ENCODE results near the gene SMARCB1. TPM values are rescaled to one million over a fixed set of nuclear protein-coding genes. Genes with fewer than 3 reads are reported as not detected.

SMARCB1 gene
- 26.6 and 33.3 TPM in 2 replicates for total RNA-seq

GRCh38 chr22:23786752-23787599, at the start of gene SMARCB1:
Gene SMARCB1, plus strand, starts transcription at chr22:23786966. Its CDS starts 204 bp downstream, at chr22:23787170.

GRCh38 chr22:23750714-23751440, 35.9 kb upstream of the SMARCB1 start, which contains the start of gene ZNF70:
Gene ZNF70, minus strand, starts transcription at chr22:23751112. Its CDS starts 5,972 bp downstream, at chr22:23745140.

GRCh38 chr22:23754220-23754919, 32.4 kb upstream of the SMARCB1 start, which contains the start of gene VPREB3:
Gene VPREB3, minus strand, starts transcription at chr22:23754425. Its CDS starts 62 bp downstream, at chr22:23754363.

DNA sequence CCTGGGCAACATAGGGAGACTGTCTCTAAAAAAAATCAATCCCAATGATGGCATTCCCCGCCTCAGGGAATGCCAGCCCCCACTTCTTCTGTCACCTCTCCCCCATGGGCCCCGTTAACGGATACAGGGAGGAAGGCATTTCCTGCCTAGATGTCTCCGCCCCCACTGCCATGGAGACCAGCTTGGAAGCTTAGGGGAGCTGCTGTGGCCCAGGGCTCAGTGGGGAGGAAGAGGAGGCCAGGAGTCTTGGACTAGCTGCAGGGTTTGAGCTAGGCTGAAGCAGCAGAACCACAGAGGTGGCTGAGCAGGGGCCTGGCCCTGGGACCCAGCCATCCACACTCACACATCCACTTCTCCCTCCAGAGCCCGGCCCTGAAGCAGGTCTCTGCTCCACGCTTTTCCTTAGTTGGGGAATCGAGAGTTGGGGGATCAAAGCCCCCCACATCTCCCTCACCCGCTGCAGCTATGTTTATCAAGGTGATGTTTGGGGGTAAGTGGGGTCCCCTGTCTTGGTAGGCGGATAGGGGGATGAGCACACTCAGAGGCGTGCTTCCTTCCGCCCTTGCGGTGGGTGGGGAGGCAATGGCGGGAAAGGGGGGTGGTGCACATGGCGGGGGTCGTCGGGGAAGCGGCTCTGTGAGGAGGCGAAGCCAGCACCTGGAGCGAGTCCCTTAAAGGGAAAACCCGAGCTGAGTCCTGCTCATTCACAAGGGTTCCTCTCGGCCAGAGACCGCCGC, 23.8 kb upstream of the SMARCB1 start, which contains the start of gene C22orf15:
Gene C22orf15, plus strand, starts transcription at position 149 of the 737 bp plus-strand sequence. Its CDS starts 317 bp downstream, at position 466.

GRCh38 chr22:23767673-23768548, 18.9 kb upstream of the SMARCB1 start, which contains the start of gene CHCHD10:
Gene CHCHD10, minus strand, starts transcription at chr22:23767972. Its CDS starts 98 bp downstream, at chr22:23767874.

GRCh38 chr22:23772649-23773473, 13.9 kb upstream of the SMARCB1 start, which contains the start of gene MMP11:
Gene MMP11, plus strand, starts transcription at chr22:23772849. Its CDS starts 22 bp downstream, at chr22:23772871.

DNA sequence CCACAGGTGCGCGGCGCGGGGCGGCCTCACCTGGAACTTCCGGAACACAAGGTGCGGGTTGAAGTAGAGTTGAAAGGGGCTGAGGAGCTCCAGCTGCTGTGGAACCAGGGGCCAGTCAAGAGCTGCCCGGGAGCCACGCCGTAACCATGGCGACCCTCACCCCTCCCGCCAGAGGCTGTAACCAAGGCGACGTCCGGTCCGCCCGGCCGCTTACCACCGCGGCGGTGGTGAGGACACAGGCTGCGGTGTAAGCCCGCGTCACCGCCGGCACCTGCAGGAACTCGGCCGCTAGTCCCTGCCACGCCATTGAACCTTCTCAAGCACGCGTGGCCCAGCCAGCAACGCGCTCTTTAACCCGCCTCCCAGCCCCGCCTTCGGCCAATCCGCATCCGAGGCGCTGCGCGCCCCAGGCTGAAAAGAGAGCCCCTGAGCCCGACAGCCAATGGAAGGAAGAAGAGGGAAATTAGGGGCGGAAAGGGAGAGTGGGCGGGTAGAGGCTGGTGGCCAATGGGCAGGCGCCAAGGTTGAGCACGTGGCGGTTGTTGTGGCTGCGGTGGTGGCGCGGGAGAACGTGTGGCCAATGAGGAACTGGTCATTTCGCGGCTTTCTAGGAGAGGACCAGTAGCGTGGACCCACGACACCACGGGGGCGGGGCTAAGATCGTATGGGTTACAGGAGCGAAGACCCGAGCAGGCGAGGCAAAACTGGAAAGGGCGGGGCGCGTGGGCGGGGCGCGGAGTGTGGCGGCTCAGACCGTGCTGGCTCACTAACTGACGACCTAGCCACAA, 52.1 kb downstream of the SMARCB1 start, which contains the start of gene DERL3:
Gene DERL3, minus strand, starts transcription at position 326 of the 788 bp plus-strand sequence. Its CDS starts 19 bp downstream, at position 307.

DNA sequence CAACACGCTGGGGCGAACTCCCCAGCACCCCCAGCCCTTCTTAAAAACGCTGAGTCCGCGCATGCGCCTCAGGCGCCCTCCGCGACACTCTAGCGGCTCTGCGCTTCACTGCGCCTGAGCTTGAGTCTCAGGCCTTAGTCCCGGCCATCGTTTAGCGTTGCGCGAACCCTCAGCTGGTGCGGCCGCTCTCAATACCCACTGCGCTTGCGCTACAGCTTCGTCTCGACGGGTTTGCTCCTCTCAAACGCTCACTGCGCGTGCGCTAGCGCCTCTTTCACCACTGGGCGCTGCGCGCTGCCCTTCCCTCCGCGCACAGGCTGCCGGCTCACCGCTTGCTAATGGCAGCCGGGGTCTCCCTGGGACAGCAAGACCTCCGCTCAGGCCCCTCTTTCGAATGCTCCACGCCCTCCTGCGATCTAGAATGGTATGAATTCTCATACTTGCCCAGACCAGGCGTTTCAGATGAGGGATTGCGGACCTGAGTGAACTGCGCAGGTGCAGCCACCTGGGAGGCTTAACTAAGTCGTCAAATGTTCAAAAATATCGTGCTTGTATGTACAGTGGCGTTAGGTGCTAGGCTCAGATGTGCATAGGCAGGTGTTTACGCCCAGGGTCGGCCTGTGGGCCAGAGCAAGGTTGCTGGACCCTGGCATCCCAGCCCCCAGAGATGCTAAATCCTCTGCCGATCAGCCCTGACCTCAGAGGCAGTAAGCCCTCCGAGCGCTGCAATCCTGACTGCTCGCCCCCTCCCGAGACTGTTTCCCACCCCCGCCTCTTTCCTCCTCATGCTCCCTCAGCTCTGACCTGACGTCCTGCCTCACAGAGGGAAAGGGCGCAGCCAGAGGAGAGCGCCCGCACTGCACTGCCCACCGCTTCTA, 71.1 kb downstream of the SMARCB1 start, which contains the start of gene SLC2A11:
Gene SLC2A11, plus strand, starts transcription at position 270 of the 878 bp plus-strand sequence. Its CDS starts 125 bp downstream, at position 395.

Other genes starting within 250 kb of the SMARCB1 start
- not detected in 2 replicates for gene IGLL1, start 206.7 kb upstream of the SMARCB1 start, total RNA-seq
- gene DRICH1, start 154.6 kb upstream of the SMARCB1 start, total RNA-seq = 0.09 TPM in 1 of 2 replicates, not detected in the other
- not detected in 2 replicates for gene RGL4, start 96.0 kb upstream of the SMARCB1 start, total RNA-seq
- gene ZNF70, start 35.9 kb upstream of the SMARCB1 start, total RNA-seq = 1.9 and 3.0 TPM in 2 replicates
- 0.18 TPM in 1 of 2 replicates, not detected in the other for gene VPREB3, start 32.5 kb upstream of the SMARCB1 start, total RNA-seq
- gene C22orf15, start 24.0 kb upstream of the SMARCB1 start, total RNA-seq = 0.63 TPM in 1 of 2 replicates, not detected in the other
- gene CHCHD10, start 19.0 kb upstream of the SMARCB1 start, total RNA-seq = 4.3 and 8.4 TPM in 2 replicates
- gene MMP11, start 14.1 kb upstream of the SMARCB1 start, total RNA-seq = 8.0 and 8.6 TPM in 2 replicates
- gene DERL3, start 52.0 kb downstream of the SMARCB1 start, total RNA-seq = 0.19 and 0.63 TPM in 2 replicates
- 4.7 and 5.1 TPM in 2 replicates for gene SLC2A11, start 70.9 kb downstream of the SMARCB1 start, total RNA-seq
- gene MIF, start 107.4 kb downstream of the SMARCB1 start, total RNA-seq = 349 and 403 TPM in 2 replicates
- gene GSTT2B, start 174.2 kb downstream of the SMARCB1 start, total RNA-seq = 3.8 and 5.1 TPM in 2 replicates
- gene DDTL, start 179.9 kb downstream of the SMARCB1 start, total RNA-seq = 2.4 and 2.5 TPM in 2 replicates
- gene DDT, start 187.5 kb downstream of the SMARCB1 start, total RNA-seq = 103 and 113 TPM in 2 replicates
- 0.38 TPM in 1 of 2 replicates, not detected in the other for gene GSTT2, start 193.2 kb downstream of the SMARCB1 start, total RNA-seq
- gene GSTT4, start 218.5 kb downstream of the SMARCB1 start, total RNA-seq = not detected in 2 replicates
- 26.2 and 46.3 TPM in 2 replicates for gene CABIN1, start 224.3 kb downstream of the SMARCB1 start, total RNA-seq